ENCODE measurements around the gene PRDM12. TPM values are rescaled to one million over a fixed set of nuclear protein-coding genes. Genes with fewer than 3 reads are reported as not detected.

Gene PRDM12
- total and polyA plus RNA-seq, 2 donors (not counting 1 experiment from before 2014, with no cell fraction given): not detected

GRCh38 chr9:130720762-130721161 lies 56.4 kb downstream of the PRDM12 start:
- Histone ChIP-seq H3K36me3 (replicated peaks in 1 of 2; ENCODE audit: control extremely low read depth in 1 of 2, control insufficient read depth in 1 of 2, extremely low read depth in 1 of 2, insufficient read depth in 2 of 2, low read length in 1 of 2) (no peaks in the 10 kb centered on the region), H3K9ac (ENCODE audit: low read length) (no peak overlapping the region), H3K4me3 (ENCODE audit: control extremely low read depth in 1 of 5, extremely low read depth in 1 of 5, insufficient read depth in 1 of 5, low read depth in 2 of 5, low read length in 4 of 5) (no peak overlapping the region), H3K4me2 (replicated peaks; ENCODE audit: low read depth, low read length, poor library complexity, severe bottlenecking) (no peak overlapping the region), H2AFZ (ENCODE audit: insufficient read depth, low read depth, low read length, poor library complexity, severe bottlenecking) (no peak overlapping the region), H3K9me3 (ENCODE audit: control extremely low read depth in 1 of 3, control insufficient read depth in 2 of 3, insufficient read depth in 1 of 3, low read length in 2 of 3) (no peaks in the 10 kb centered on the region), H4K20me1 (ENCODE audit: control insufficient read depth, insufficient read depth, low read length, poor library complexity, severe bottlenecking) (peaks cover 8% of the 10 kb centered on the region), H3K79me2 (ENCODE audit: control insufficient read depth, insufficient read depth, low read length) (peaks cover 47% of the 10 kb centered on the region), H3K27me3 (replicated peaks in 1 of 4; ENCODE audit: control extremely low read depth in 1 of 4, control insufficient read depth in 3 of 4, insufficient read depth in 4 of 4, low read length in 3 of 4) (no peaks in the 10 kb centered on the region), H3K4me1 (ENCODE audit: control insufficient read depth in 2 of 2, insufficient read depth in 2 of 2, low read length in 2 of 2) (peaks cover under 1 to 2% of the 10 kb centered on the region in 2 donors), H3K27ac (ENCODE audit: low read length in 2 of 2) (no peak overlapping the region)
- Mint-ChIP-seq H3K27me3 (no peaks in the 10 kb centered on the region), H3K4me1 (peaks cover 5% of the 10 kb centered on the region), H3K27ac (no peak overlapping the region), H3K4me3 (no peak overlapping the region), H3K9me3 (ENCODE audit: insufficient read depth) (no peaks in the 10 kb centered on the region)
- ATAC-seq (ENCODE audit: low read depth) (no peak), DNase-seq (no peak)
- ChIA-PET POLR2A (interaction anchor here (0.7 kb wide), 1 partner anchor 8 kb away, joined by 4 read pairs; no protein-coding TSS in a partner anchor), CTCF (no interaction called here)
- 100% methylated on average over 7 of the region's 10 CpGs for WGBS (ENCODE audit: insufficient coverage)
- intact Hi-C loops (cut with micrococcal nuclease): no loop called here
- TF ChIP-seq CTCF (IDR thresholded peaks at IDR 0.05) (no peak), EZH2 (IDR thresholded peaks at IDR 0.05; ENCODE audit: borderline replicate concordance, insufficient read depth, low read depth, low read length, poor library complexity, severe bottlenecking) (no peak)

GRCh38 chr9:130728721-130729120 lies 64.3 kb downstream of the PRDM12 start:
- Histone ChIP-seq H3K27ac (ENCODE audit: low read length in 2 of 2) (no peak overlapping the region), H2AFZ (ENCODE audit: insufficient read depth, low read depth, low read length, poor library complexity, severe bottlenecking) (no peak overlapping the region), H3K79me2 (ENCODE audit: control insufficient read depth, insufficient read depth, low read length) (peaks cover 12% of the 10 kb centered on the region), H3K4me2 (replicated peaks; ENCODE audit: low read depth, low read length, poor library complexity, severe bottlenecking) (no peak overlapping the region), H3K36me3 (replicated peaks in 1 of 2; ENCODE audit: control extremely low read depth in 1 of 2, control insufficient read depth in 1 of 2, extremely low read depth in 1 of 2, insufficient read depth in 2 of 2, low read length in 1 of 2) (no peaks in the 10 kb centered on the region), H3K4me3 (ENCODE audit: control extremely low read depth in 1 of 5, extremely low read depth in 1 of 5, insufficient read depth in 1 of 5, low read depth in 2 of 5, low read length in 4 of 5) (no peak overlapping the region), H3K9ac (ENCODE audit: low read length) (no peak overlapping the region), H3K4me1 (ENCODE audit: control insufficient read depth in 2 of 2, insufficient read depth in 2 of 2, low read length in 2 of 2) (no peaks in the 10 kb centered on the region), H3K9me3 (ENCODE audit: control extremely low read depth in 1 of 3, control insufficient read depth in 2 of 3, insufficient read depth in 1 of 3, low read length in 2 of 3) (no peaks in the 10 kb centered on the region), H3K27me3 (replicated peaks in 1 of 4; ENCODE audit: control extremely low read depth in 1 of 4, control insufficient read depth in 3 of 4, insufficient read depth in 4 of 4, low read length in 3 of 4) (no peaks in the 10 kb centered on the region), H4K20me1 (ENCODE audit: control insufficient read depth, insufficient read depth, low read length, poor library complexity, severe bottlenecking) (no peaks in the 10 kb centered on the region)
- no peaks in the 10 kb centered on the region for H3K9me3 Mint-ChIP-seq (ENCODE audit: insufficient read depth)
- no peak overlapping the region for H3K27ac Mint-ChIP-seq
- no peak overlapping the region for H3K4me3 Mint-ChIP-seq
- ChIA-PET CTCF (no interaction called here), POLR2A (no interaction called here)
- no peak for TF ChIP-seq CTCF (IDR thresholded peaks at IDR 0.05)
- TF ChIP-seq EZH2 (IDR thresholded peaks at IDR 0.05; ENCODE audit: borderline replicate concordance, insufficient read depth, low read depth, low read length, poor library complexity, severe bottlenecking): no peak
- peaks cover 10% of the 10 kb centered on the region for H3K4me1 Mint-ChIP-seq
- WGBS (ENCODE audit: insufficient coverage): 93% methylated on average over 2 of the region's 3 CpGs
- intact Hi-C loops (cut with micrococcal nuclease): no loop called here
- ATAC-seq (ENCODE audit: low read depth) (no peak), DNase-seq (no peak)
- no peaks in the 10 kb centered on the region for H3K27me3 Mint-ChIP-seq
